Measurements from ENCODE around the gene FGFR2.

- TF ChIP-seq POLR2A (IDR thresholded peaks at IDR 0.05) (no peak), CTCF (IDR thresholded peaks at IDR 0.05) (no peak)
These were observed 113.8 kb downstream of the FGFR2 start for GRCh38 chr10:121484401-121484800.
